HepG2 (cell line): ENCODE measurements around the gene OSBPL3. TPM values are rescaled to one million over a fixed set of nuclear protein-coding genes. Genes with fewer than 3 reads are reported as not detected.

Source experiments
- ATAC-seq: fragments of 200-7000 bp; cut with Tn5 transposase; 3 replicates; pipeline ENCODE4 v1.9.1; 2020; ENCODE audit warnings: mild to moderate bottlenecking, moderate library complexity
- BruUV-seq: library from RNA; stranded (reverse); fragments of 400-500 nt; replicated peaks from 2 replicates; lab custom pipeline; 2021; lab: Mats Ljungman, UMichigan
- CTCF ChIA-PET: fragments of 300-600 bp; formaldehyde crosslinking; extraction: SDS; loops from one replicate; lab custom pipeline; 2021; ENCODE audit warnings: low total read pairs, inconsistent platforms, low intra/inter-chr PET ratio; lab: Yijun Ruan, JAX
- POLR2A ChIA-PET: fragments of 350-600 bp; sonication (Branson Sonifier 250); formaldehyde crosslinking; loops from one replicate; lab custom pipeline; 2020; ENCODE audit warnings: antibody characterized with exemption, inconsistent platforms; lab: Yijun Ruan, JAX
- DNase-seq: peaks from one replicate; pipeline ENCODE4 v3.0.0-alpha.2; 2015; ENCODE audit warnings: low spot score
- FAIRE-seq: peaks from 3 replicates; lab custom pipeline; 2011; peaks lifted over from hg19 to GRCh38; lab: Jason Lieb, UNC
- H2AFZ ChIP-seq: one replicate; pipeline ENCODE4 v1.6.1; 2011; ENCODE audit warnings: low read length, inconsistent platforms
- H3K27ac ChIP-seq: fragments of 300-600 bp; 3 replicates; pipeline ENCODE4 v1.8.0; 2011; ENCODE audit warnings: mixed run types, mild to moderate bottlenecking, mixed read lengths, low read length, inconsistent platforms; ENCODE audit not compliant: insufficient read depth; ENCODE audit errors: extremely low read length
- H3K27me3 ChIP-seq, 2 experiments: fragments of 200-600 bp in 1 of 2; 2 replicates in 1 of 2; 3 replicates in 1 of 2; pipeline versions ENCODE4 v1.6.0 to v1.8.0; 2011; ENCODE audit warnings: low read length in 2 of 2, mild to moderate bottlenecking in 2 of 2, moderate library complexity in 2 of 2, inconsistent platforms in 1 of 2; ENCODE audit not compliant: insufficient read depth in 2 of 2, control insufficient read depth in 1 of 2
- H3K36me3 ChIP-seq, 2 experiments: fragments of 200-600 bp in 1 of 2; replicated peaks in 1 of 2; 2 replicates in 1 of 2; 3 replicates in 1 of 2; pipeline versions ENCODE4 v1.5.1 to v1.8.0; 2011; ENCODE audit warnings: low read length in 2 of 2, inconsistent platforms in 1 of 2; ENCODE audit not compliant: insufficient read depth in 2 of 2, control insufficient read depth in 1 of 2
- H3K4me1 ChIP-seq: 2 replicates; pipeline ENCODE4 v1.5.1; 2012; ENCODE audit warnings: low read length, inconsistent platforms; ENCODE audit not compliant: insufficient read depth
- H3K4me2 ChIP-seq: 2 replicates; pipeline ENCODE4 v1.6.0; 2011; ENCODE audit warnings: low read depth, low read length, inconsistent platforms
- H3K4me3 ChIP-seq, 3 experiments: fragments of 200-600 bp in 1 of 3; sonication (generic), shearing (Covaris generic) in 1 of 3; replicated peaks in 1 of 3; 2 replicates each; pipeline ENCODE4 v1.5.1; 2011 to 2016; ENCODE audit warnings: low read length in 3 of 3, inconsistent platforms in 2 of 3, low read depth in 2 of 3, mild to moderate bottlenecking in 2 of 3, control low read depth in 1 of 3, mixed read lengths in 1 of 3; ENCODE audit not compliant: insufficient read depth in 1 of 3
- H3K79me2 ChIP-seq: one replicate; pipeline ENCODE4 v1.6.1; 2011; ENCODE audit warnings: low read length, inconsistent platforms; ENCODE audit not compliant: insufficient read depth
- H3K9ac ChIP-seq: 2 replicates; pipeline ENCODE4 v1.6.0; 2011; ENCODE audit warnings: mild to moderate bottlenecking, low read depth, low read length, inconsistent platforms; ENCODE audit not compliant: insufficient read depth
- H3K9me3 ChIP-seq: 2 replicates; pipeline ENCODE4 v1.5.1; 2012; ENCODE audit warnings: mild to moderate bottlenecking, low read length
- H4K20me1 ChIP-seq: 2 replicates; pipeline ENCODE4 v1.6.0; 2011; ENCODE audit warnings: inconsistent platforms, mild to moderate bottlenecking, low read length, moderate library complexity; ENCODE audit not compliant: insufficient read depth
- AKAP8 ChIP-seq: sonication (generic); formaldehyde crosslinking; IDR thresholded peaks from 2 replicates; pipeline ENCODE4 v1.5.1; 2020; ENCODE audit warnings: mild to moderate bottlenecking, missing genetic modification reagents
- CBFB ChIP-seq: sonication (generic); formaldehyde crosslinking; IDR thresholded peaks from 2 replicates; pipeline ENCODE4 v1.4.0; 2020; ENCODE audit warnings: missing genetic modification reagents
- HMG20B ChIP-seq: conservative IDR thresholded peaks from 2 replicates; pipeline ENCODE4 v1.6.1; 2016; ENCODE audit warnings: missing genetic modification reagents, missing compliant biosample characterization
- IKZF4 ChIP-seq: sonication (generic); formaldehyde crosslinking; IDR thresholded peaks from 2 replicates; pipeline ENCODE4 v1.5.1; 2020; ENCODE audit warnings: borderline replicate concordance, mild to moderate bottlenecking, low read depth, missing genetic modification reagents; ENCODE audit errors: not compliant biosample characterization
- KDM2A ChIP-seq: sonication (generic); formaldehyde crosslinking; IDR thresholded peaks from 2 replicates; pipeline ENCODE4 v1.4.0; 2020; ENCODE audit warnings: low read depth, missing genetic modification reagents, borderline replicate concordance
- MYPOP ChIP-seq: sonication (generic); formaldehyde crosslinking; IDR thresholded peaks from 2 replicates; pipeline ENCODE4 v1.8.1; 2023; ENCODE audit warnings: mild to moderate bottlenecking, moderate library complexity, missing genetic modification reagents
- PAX8 ChIP-seq: sonication (generic); formaldehyde crosslinking; IDR thresholded peaks from 2 replicates; pipeline ENCODE4 v1.8.0; 2022; ENCODE audit warnings: mild to moderate bottlenecking, missing genetic modification reagents, borderline replicate concordance
- POGK ChIP-seq: sonication (generic); formaldehyde crosslinking; conservative IDR thresholded peaks from 2 replicates; pipeline ENCODE4 v1.8.0; 2022; ENCODE audit warnings: mild to moderate bottlenecking, moderate library complexity, missing genetic modification reagents
- TGIF2 ChIP-seq: IDR thresholded peaks from 2 replicates; pipeline ENCODE4 v1.6.1; 2016; ENCODE audit warnings: control low read depth, missing compliant biosample characterization
- TOE1 ChIP-seq: sonication (generic); formaldehyde crosslinking; IDR thresholded peaks from 2 replicates; pipeline ENCODE4 v1.4.0; 2020; ENCODE audit warnings: mild to moderate bottlenecking, missing genetic modification reagents
- TRIM24 ChIP-seq: sonication (generic); formaldehyde crosslinking; IDR thresholded peaks from 2 replicates; pipeline ENCODE4 v1.8.0; 2022; ENCODE audit warnings: mild to moderate bottlenecking, missing genetic modification reagents
- ZBED4 ChIP-seq: sonication (generic); formaldehyde crosslinking; IDR thresholded peaks from 2 replicates; pipeline ENCODE4 v1.4.0; 2020; ENCODE audit warnings: missing genetic modification reagents, borderline replicate concordance
- ZNF224 ChIP-seq: sonication (generic); formaldehyde crosslinking; IDR thresholded peaks from 2 replicates; pipeline ENCODE4 v1.5.0; 2020; ENCODE audit warnings: mild to moderate bottlenecking, missing genetic modification reagents
- ZNF607 ChIP-seq: sonication (generic); formaldehyde crosslinking; IDR thresholded peaks from 2 replicates; pipeline ENCODE4 v1.5.1; 2020; ENCODE audit warnings: missing genetic modification reagents, mild to moderate bottlenecking, borderline replicate concordance
- ZNF639 ChIP-seq: conservative IDR thresholded peaks from 2 replicates; pipeline ENCODE4 v1.6.1; 2018; ENCODE audit warnings: missing genetic modification reagents
- WGBS: methylation state at CpG from one replicate; pipeline ENCODE4 v1.1.6; 2017; ENCODE audit warnings: low lambda C conversion rate; 5-methylcytosine and 5-hydroxymethylcytosine counted together
- in situ Hi-C: cut with HindIII; loops from 2 replicates; pipeline ENCODE4 v1.10.0; 2017; ENCODE audit warnings: low pct_unique_long_range_greater_than_20kb; ENCODE audit not compliant: extremely low pct_ligation_motif_present
- intact Hi-C: fragments of 100-400 bp; cut with micrococcal nuclease; formaldehyde crosslinking; loops from one replicate; pipeline ENCODE4 v1.10.0; 2022; ENCODE audit not compliant: unreplicated experiment
- polyA plus RNA-seq, 8 experiments: library from polyadenylated mRNA; depleted of rRNA in 3 of 8; stranded (reverse) in 7 of 8; unstranded in 1 of 8; fragments of >200 nt; fragmentation: Illumina TruSeq in 4 of 8; extraction: Trizol in 4 of 8; gene quantifications; 2 replicates each; pipeline versions ENCODE4 v1.2.1 to v1.2.3, GENCODE V29; 2011 to 2016; ENCODE audit warnings: low read depth in 4 of 8, missing spikeins in 1 of 8, mixed read lengths in 1 of 8; ENCODE audit not compliant: insufficient read depth in 1 of 8
- total RNA-seq, 5 experiments: library from RNA; depleted of rRNA; stranded (reverse); fragments of >200 nt; fragmentation: Illumina TruSeq; extraction: Trizol; gene quantifications; 2 replicates each; pipeline ENCODE4 v1.2.3, GENCODE V29; 2016; ENCODE audit warnings: low read depth in 1 of 5

OSBPL3 gene
- total and polyA plus RNA-seq, 2 of the 13 experiments (the other 11 are each of a cell fraction or from before 2014, with no cell fraction given), result 8.8 to 28.9 TPM

- intact Hi-C loops, result no loop called here
- POLR2A ChIA-PET, result no interaction called here
- no peak for TF ChIP-seq MYPOP
- no peak for TF ChIP-seq TGIF2 (CRISPR knock-in tag)
- no peak for TF ChIP-seq IKZF4 (CRISPR knock-in tag)
- TF ChIP-seq TOE1, result no peak
- TF ChIP-seq ZNF639 (CRISPR knock-in tag), result no peak
- TF ChIP-seq ZBED4, result no peak
- TF ChIP-seq CBFB (CRISPR knock-in tag), result no peak
- no peak for TF ChIP-seq KDM2A (CRISPR knock-in tag)
- TF ChIP-seq ZNF607 (CRISPR knock-in tag), result no peak
- no peak for TF ChIP-seq POGK
- no peak for TF ChIP-seq TRIM24 (CRISPR knock-in tag)
- no peak for TF ChIP-seq AKAP8 (CRISPR knock-in tag)
- no peak for TF ChIP-seq HMG20B
- TF ChIP-seq ZNF224, result no peak
- TF ChIP-seq PAX8, result no peak
- Histone ChIP-seq H3K36me3 (no peaks in the 10 kb centered on the region), H3K9ac (no peak overlapping the region), H3K79me2 (peaks cover 53% of the 10 kb centered on the region), H3K27me3 (no peaks in the 10 kb centered on the region), H3K9me3 (no peaks in the 10 kb centered on the region), H4K20me1 (no peaks in the 10 kb centered on the region), H3K27ac (no peak overlapping the region), H3K4me2 (no peak overlapping the region), H3K4me1 (no peaks in the 10 kb centered on the region), H3K4me3 (no peak overlapping the region), H2AFZ (no peak overlapping the region)
- in situ Hi-C loops, result no loop called here
- CTCF ChIA-PET, result no interaction called here
- WGBS, result 93% methylated on average over 1 of the region's 1 CpG
- no peak for DNase-seq
- ATAC-seq, result no peak
- FAIRE-seq, result no peak
- no TSS peak for BruUV-seq
Measured at GRCh38 chr7:24914465-24914859, 65.5 kb downstream of the OSBPL3 start.
